Raji (cell line): ENCODE results near the gene KCNIP1.

ENCODE experiments used
- POLR2A ChIP-seq: IDR thresholded peaks from 2 replicates; pipeline ENCODE4 v1.6.1; 2011; ENCODE audit warnings: low read depth, low read length, control low read depth; ENCODE audit not compliant: insufficient read depth

KCNIP1 gene

DNA sequence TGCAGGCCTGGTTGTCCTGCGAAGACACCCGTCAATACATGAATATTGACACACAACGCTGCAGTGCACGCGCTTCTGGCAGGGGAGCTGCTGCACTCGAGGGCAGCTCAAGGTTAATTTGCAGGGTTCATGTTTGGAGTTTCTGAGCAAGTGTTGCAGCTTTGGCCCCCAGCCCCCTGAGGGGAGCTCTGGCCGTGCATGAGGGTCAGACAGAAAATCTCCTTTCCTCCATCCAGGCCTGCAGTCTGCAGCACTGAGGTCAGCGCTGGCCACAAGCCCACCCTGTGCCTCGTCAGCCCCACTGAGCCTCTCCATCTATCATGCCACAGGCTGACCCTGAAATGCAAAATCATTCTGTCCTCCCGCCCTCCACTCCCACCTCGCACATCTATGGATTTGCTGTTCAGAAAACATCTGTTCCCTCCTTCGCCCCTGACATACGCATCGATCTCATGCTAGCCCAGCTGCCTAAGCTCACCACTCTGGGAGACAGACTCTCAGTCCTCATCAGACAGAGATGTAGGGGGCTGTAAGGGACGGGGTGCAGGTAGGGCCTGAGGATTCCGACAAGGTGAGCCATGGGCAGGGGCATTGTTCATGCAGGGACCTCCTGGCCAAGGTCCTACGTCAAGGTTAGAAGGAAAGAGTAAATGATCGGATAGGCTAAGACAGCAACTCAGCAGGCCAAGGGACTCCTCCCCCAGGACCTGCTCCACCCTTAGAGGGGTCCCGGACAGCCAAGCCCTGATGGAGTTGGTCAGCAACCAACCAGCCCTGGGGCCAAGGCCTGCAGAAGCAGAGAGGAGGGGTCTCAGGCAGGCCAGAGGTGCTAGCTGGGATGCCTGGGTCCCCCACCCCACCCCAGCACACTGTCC, 125.1 kb downstream of the KCNIP1 start:
- no peak for TF ChIP-seq POLR2A

DNA sequence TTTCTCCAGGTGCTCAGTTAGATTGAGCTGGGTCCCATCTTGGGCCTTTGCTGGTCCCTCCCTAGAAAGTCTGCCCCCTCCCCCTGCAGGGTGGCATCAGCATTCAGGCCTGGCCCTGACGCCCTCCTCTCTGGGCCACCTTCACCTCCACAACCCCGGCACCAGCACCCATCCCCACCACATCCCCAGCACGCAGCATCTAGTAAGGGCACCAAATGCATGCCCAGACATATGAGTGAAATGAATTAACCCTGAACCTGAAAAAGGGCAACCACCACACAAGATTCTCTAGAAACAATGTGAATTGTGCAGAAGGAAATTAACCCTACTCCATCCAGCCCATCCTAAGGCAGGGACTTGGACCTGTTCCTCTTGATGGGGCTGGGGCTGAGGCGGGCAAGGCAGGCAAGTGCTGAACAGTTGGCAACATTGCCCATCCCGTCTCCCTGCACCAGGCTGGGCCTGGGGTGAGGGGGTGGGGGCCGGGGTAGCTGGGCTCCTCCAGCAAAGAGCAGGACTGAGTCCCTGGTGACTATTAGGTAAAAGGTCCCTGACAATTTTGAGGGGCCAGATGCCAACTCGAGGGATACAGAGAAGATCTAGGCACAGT, 125.9 kb downstream of the KCNIP1 start:
- TF ChIP-seq POLR2A: no peak

DNA sequence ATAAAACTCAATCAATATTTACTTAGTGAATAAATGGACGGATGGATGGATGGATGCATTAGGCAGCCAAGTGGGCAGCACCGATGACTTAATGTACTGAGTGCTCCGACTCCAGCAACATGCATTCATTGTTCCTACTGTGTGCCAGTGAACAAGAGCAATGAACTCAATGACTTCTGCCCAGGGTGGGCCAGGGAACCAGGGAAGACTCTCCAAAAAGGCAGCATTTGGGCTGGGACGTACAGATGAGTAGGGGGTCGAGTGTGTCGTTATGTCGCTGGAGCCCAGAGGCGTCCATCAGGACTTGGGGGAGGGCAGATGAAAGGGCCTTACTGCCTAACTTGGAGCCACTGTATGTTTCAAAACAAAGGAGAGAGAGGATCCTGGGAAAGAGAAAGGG, 126.4 kb downstream of the KCNIP1 start:
- TF ChIP-seq POLR2A: no peak

DNA sequence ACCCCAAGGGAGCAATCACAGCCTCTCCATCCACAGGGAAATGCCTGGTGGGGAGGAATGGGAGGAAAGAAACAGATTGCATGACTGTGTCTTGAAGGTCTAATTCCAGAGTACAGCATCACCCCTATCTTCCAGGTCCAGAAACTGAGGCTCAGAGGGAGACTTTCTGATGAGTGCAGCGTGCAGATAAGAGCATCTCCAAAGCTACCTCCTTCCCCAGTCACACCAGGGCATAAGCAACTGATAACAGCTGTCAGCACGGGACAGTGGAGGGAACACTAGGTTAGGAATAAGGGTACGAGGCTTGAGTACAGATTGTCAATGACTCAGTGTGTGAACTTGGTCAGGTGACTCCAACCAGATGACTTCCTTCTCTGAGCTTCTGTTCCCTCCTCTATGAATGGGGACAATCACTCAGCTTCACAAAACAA, 126.9 kb downstream of the KCNIP1 start:
- no peak for TF ChIP-seq POLR2A

DNA sequence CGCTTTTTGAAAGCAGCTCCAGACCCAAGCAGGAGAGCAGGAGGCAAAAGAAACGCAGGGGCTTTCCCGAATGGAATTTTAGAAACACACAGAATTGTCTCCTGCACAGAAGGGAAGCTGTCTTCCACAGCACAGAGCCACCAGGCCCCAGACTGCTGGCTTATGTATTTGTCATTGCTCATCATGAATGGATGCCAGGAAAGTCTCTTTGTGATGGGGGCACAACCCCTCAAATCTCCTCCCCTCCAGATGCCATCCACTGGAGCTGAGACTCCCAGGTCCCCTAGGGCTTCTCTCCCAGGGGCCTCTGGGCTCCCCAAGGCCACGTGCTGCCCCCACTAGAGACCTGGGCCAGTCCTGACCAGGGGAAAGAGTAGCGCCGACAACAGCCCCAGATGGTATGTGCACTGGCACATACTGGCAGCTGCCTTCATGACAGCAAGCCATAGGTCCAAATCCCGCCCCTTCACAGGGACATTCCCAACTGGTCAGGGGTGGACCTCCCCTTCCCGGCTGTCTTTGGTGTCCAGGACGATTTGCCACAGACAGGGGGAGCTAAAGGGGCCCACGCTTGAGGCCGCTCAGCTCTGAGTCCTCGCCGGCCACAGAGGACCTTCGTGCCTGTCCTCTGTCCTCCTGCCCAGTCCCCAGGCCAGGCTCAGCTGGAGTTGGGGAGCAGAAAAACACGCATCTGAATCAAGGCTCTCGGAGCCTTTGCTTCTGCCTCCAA, 127.8 kb downstream of the KCNIP1 start:
- TF ChIP-seq POLR2A: no peak

DNA sequence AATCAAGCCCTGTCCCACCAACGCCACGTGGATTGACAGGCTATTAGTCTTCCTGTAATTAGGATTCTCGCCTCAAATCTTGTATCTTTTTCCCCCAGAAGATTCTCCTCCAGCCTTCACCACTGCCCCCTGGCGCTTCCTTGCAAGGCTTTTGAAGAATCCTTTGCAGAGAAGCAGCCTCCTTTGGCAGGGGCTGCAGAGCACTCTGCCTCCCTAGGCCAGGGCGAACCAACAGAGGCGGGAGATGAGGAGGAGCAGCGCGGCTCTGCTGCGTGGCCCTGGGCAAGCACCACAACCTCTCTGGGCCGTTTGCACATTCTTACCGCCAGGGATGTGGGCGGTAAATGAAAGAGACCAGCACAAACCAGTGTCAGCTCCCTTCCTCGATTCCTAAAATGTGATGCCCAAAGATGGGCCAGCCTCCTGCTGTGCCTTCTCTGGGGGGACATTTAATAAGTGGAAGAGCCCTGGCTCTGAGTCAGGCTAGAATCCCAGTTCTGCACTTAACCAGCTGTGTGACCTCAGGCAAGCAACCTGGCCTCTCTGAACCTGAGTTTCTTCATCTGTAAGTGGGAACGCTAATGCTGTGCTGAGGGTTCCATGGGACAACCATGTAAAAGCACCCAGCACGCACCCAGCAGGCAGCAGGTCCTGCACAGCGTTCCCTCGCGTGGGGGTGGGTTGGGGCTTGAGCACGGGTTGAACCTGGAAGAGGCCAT, 128.6 kb downstream of the KCNIP1 start:
- no peak for TF ChIP-seq POLR2A

DNA sequence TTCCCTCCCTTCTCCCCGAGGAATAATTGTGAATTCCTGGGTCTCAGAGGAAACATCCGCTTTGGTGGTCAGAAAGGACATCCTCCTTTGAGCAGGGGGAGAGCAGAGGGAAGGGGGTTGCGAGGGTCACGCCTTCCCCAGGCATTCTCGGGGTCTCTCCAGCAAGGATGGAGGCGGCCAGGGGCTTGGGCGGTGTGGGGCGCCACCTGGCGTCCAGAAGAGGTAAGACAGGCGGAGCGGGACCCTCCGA, 129.1 kb downstream of the KCNIP1 start:
- no peak for TF ChIP-seq POLR2A

DNA sequence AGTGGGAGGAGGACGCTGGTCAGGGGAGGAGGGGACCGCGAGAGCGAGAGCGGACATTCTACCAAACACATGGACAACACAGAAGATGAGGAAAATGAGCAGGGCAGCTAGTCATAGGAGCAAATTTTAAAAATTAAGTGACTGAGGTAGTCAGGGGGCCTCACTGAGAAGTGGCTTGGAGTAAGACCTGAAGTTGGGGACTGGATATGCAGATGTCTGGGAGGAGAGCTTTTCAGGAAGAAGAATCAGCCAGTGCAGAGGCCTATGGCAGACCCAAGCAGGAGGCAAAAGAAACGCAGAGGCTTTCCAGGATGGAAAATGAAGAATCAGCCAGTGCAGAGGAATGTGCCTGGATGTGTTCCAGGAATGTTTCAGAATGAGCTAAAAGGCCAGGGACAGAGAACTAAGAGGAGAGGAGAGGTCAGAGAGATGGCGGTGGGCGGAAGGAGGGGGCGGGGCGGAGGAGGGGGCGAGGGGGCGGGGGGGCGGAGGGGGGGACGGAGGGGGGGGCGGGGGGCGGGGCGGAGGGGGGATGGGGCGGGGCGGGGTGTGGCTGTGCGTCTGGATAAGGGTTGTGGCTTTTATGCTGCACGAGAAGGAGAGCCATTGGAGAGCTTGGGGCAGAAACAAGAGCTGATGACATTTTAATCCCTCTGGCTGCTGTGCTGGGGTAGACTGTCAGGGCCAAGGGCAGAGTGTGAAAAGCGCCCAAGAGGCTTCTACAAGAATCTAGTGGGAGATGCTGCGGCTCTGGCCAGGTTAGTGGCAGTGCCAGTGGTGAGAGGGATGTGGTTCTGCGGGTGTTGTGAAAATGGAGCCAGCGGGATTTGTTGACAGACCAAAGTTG, 129.6 kb downstream of the KCNIP1 start:
- no peak for TF ChIP-seq POLR2A

DNA sequence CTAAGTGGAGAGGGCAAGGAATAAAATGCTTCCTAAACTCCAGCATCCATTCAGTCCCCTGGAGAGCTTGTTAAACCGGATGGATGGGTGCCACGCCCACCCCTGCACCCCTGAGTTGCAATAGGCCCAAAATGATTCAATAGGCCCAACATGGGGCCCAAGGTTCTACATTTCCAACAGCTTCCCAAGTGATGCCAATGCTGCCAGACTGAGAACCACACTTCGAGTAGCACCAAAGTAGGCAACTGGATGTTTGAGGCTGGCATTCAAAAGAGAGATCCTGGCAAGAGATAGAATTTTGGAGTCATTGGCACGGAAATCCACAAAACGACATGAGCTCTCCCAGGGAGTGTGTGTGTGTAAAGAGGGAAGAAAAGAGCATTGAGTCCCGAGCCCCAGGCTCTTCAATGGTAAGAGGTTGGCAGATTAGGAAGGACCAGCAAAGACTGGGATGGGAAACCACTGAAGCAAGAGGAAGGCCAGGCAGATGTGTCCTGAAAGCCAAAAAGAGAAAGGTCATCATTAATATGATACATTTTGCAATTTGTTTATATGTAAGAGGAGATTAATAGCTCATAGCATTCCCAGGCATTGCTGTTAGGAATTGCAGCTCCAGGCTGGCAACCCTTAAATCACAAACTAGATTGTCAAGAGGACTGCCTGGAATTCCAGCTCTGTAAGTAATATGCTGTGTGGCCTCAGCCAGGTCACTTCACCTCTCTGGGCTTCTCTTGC, 130.6 kb downstream of the KCNIP1 start:
- no peak for TF ChIP-seq POLR2A

DNA sequence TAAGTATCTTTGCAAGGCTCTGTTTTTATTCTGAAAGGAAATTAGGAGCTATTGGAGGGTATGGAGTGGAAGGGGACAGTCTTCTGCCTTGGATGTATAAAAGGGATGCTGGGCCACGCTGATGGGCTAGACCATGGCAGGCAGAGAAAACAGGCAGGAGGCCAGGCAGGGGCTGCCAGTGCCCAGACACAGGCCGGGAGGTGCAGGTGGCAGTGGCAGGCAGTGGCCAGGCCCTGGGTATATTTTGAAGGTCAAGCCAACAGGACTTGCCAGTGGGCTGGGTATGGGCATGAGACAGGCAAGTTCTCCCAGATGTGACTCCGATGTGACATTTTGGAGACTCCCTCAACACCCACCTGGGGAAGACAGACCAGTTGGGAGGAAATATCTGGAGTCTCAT, 131.9 kb downstream of the KCNIP1 start:
- no peak for TF ChIP-seq POLR2A

DNA sequence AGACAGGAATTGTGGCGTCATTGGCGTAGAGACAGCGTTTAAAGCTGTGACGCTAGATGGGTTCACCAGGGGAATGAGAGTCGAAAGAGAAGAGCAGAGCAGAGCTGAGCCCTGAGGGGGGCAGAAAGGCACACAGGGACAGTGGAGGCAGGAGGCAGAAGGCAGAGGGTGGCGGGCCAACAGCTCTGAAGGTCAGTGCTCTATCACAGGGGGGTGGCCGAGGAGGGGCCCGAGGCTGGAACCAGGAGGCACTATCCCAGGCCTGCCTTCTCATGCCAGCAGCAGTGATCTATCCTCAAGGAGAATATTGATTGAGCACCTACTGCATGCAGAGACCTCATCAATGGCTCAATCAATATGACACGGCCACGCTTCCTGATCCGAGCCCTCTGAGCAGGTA, 132.4 kb downstream of the KCNIP1 start:
- no peak for TF ChIP-seq POLR2A

DNA sequence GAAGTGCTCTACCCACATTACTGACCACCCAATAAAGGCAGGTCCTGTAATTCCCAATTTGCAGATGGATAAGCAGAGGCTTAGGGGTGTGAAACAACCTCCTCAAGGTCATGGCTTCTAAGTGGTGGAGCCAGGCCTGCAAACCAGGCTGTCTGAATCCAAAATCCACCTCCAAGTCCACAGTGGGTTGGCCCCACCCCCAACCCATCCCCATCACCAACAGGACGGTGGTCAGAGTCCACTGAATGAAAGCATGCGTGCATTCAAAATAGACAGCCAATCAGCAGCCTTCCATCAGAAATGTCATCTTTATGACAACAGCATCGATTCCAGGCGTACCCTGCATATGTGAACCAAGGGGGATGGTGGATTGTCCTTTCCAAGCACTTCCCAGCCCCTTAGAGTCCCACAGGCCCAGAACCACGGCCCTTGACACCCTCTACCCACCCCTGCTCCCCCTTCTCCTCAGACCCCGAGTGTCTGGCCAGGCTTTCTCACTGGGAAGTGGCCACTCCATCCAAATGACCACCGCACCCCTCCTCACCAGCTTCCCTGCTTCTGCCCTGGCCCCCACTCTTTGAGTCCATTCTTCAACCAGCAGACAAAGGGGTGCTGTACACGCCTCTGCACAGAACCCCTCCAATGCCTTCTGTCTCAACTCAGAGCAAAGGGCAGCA, 133.1 kb downstream of the KCNIP1 start:
- no peak for TF ChIP-seq POLR2A

DNA sequence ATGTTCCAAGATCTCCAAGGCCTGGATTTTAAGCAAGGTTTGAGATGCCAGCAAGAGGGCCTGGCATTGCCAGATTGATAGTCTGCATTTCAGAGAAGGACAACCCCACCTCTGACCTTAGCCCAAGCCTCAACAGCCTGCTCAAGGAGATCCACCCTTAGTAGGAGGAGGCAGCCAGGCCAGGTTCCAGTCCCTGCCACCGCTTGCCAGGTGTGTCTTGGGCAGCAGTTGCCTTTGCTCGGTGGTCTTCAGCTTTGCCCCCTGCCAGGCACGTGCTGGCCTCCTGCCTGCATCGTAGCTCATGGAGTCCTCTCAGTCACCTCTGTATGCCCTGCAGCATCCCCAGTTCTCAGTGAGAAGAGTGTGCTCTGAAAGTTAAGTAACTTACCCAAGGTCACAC, 134.2 kb downstream of the KCNIP1 start:
- TF ChIP-seq POLR2A: no peak
